ENCODE data around the gene TMEM129. TPM values are rescaled to one million over a fixed set of nuclear protein-coding genes. Genes with fewer than 3 reads are reported as not detected.

TMEM129 gene
- total and polyA plus RNA-seq, 5 experiments from 2014 or later: 26.9 to 41.7 (median 34.0) TPM

Other genes starting within 250 kb of the TMEM129 start
- 1 to 10 TPM; 1.1 to 1.3 TPM for gene FAM53A, start 37.0 kb downstream of the TMEM129 start, total RNA-seq
- gene FAM53A, start 37.0 kb downstream of the TMEM129 start, polyA plus RNA-seq: 1 to 10 TPM in 2 of 3 donors, under 1 TPM in 1; 0.64 to 1.7 (median 1.2) TPM
- 10 to 100 TPM; 32.5 to 33.9 TPM for gene SLBP, start 9.0 kb downstream of the TMEM129 start, total RNA-seq
- 10 to 100 TPM; 42.6 to 49.3 (median 46.6) TPM for gene SLBP, start 9.0 kb downstream of the TMEM129 start, polyA plus RNA-seq
- 100 to 1,000 TPM; 145 to 150 TPM for gene TACC3, start 198 bp upstream of the TMEM129 start, total RNA-seq
- gene TACC3, start 198 bp upstream of the TMEM129 start, polyA plus RNA-seq: 10 to 100 TPM; 38.7 to 91.6 (median 61.2) TPM
- gene FGFR3, start 72.0 kb upstream of the TMEM129 start, total RNA-seq: not detected
- gene FGFR3, start 72.0 kb upstream of the TMEM129 start, polyA plus RNA-seq: under 1 TPM in 1 of 3 donors, not detected in 2; 0.19 TPM
- 10 to 100 TPM; 39.5 to 41.9 TPM for gene LETM1, start 134.8 kb upstream of the TMEM129 start, total RNA-seq
- gene LETM1, start 134.8 kb upstream of the TMEM129 start, polyA plus RNA-seq: 10 to 100 TPM; 10.8 to 12.9 (median 11.1) TPM
- gene NSD2, start 150.1 kb upstream of the TMEM129 start, total RNA-seq: 10 to 100 TPM; 33.3 to 37.4 TPM
- 1 to 10 TPM; 3.8 to 5.4 (median 3.9) TPM for gene NSD2, start 150.1 kb upstream of the TMEM129 start, polyA plus RNA-seq

All from naive thymus-derived CD8-positive, alpha-beta T cell (primary cell).